Left renal pelvis (tissue), 4 donors: ENCODE results near the gene DCTN5. TPM values are rescaled to one million over a fixed set of nuclear protein-coding genes. Genes with fewer than 3 reads are reported as not detected.
"Not testable (repeated sequence)": the region's sequence is repeated elsewhere in the genome, so short reads cannot be mapped to it uniquely, and the experiment has no call there.

Experiments used
- DNase-seq, 4 donors: peaks; one replicate each; pipeline ENCODE4 v3.0.0-alpha.2; 2013; ENCODE audit warnings: low read depth in 4 of 4, low spot score in 3 of 4
- polyA plus RNA-seq, 4 donors: library from polyadenylated mRNA; unstranded; fragments of 120-200 nt; gene quantifications; one replicate each; pipeline ENCODE4 v1.2.1, GENCODE V29; 2013; ENCODE audit not compliant: insufficient read length in 4 of 4

Gene DCTN5
- polyA plus RNA-seq: 10 to 100 TPM; 48.9 to 74.1 (median 70.6) TPM

DNA sequence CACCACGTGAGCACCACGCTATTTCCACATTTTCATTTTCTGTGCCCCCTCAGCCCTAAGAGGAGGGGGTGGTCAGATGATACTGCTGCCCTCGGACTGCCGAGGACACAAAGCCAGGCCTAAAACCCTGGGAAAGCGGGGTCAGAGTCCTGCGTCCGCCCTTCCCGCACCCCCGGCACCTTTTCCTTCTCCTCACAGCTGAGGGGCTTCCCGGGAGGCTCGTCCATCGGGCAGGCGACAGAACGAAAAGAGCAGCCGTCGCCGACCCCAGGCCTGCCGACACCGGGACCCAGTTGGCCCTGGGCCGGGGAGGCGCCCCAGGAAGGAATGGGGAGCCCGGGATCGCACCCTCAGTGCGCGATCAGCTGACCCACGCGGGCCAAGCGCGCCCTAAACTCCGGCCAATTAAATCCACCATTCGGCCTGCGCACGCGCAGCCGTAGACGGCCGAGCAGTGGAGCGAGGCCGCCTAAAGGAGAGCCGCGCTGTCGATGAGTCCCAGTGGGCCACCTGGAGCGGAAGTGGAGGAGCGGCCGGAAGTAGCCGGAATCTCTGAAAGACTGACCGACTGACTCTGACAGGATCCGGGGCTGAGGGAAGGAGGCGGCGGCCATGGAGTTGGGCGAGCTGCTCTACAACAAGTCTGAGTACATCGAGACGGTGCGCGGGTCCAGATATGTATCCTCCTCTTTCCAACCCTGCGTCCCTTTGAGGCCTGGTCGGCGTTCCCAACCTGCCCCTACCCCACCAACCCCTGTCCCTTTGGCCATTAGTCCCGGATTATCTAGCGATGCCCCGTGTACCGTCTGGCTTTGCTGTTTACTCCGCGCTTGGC lies at the start of gene DCTN5, which contains the start of gene PALB2:
DCTN5 (plus strand) TSS at position 536 of the 835 bp plus-strand sequence; CDS start at position 613, 77 bp downstream.
PALB2 (minus strand) TSS at position 380 of the 835 bp plus-strand sequence; CDS start at position 227, 153 bp downstream.
- DNase-seq: peak; percentile 76 to 87 (median 80)

DNA sequence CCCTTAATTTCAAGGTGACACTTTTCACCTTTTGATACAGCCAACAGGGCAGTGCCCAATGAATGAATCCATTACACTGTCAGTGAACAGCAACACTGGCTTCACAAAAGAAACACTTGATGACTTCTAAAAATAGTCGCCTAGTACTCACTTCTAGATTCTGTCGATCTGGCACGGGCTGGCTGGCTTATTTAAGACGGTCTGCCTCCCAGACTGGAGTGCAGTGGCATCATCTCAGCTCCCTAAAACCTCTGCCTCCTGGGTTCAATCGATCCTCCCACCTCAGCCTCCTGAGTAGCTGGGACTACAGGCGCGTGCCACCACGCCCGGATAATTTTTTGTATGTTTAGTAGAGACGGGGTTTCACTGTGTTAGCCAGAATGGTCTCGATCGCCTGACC lies 47.1 kb upstream of the DCTN5 start:
- no peak for DNase-seq

DNA sequence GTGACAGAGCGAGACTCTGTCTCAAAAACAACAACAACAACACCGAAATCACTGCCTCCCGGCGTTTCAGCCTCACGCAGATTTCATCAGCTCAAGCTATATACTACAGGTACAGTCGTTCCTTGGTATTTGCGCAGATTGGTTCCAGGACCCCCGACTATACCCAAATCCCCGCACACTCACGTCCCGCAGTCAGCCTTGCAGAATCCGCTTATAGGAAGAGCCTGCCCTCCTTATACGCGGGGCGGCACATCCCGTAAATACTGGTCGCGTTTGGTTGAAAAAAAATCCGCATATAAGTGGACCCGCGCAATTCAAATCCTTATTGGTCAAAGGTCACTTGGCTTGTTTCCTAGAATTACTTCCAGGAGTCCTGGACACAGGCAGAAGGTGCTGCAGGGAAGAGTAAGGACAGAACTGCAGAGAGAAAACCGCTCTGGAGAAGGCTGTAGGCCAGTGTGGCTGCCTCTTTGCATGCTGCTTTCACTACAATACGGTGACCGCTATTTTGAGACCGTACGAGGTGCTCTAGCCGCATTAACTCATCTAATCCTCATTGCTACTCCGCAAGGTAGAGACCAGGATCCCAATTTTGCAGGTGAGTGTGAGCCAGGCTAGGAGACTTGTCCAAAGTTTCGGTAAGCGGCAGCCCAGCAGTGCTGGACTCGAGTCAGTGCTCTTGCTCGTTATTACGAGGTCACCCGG lies 45.9 kb upstream of the DCTN5 start:
- DNase-seq: no peak

DNA sequence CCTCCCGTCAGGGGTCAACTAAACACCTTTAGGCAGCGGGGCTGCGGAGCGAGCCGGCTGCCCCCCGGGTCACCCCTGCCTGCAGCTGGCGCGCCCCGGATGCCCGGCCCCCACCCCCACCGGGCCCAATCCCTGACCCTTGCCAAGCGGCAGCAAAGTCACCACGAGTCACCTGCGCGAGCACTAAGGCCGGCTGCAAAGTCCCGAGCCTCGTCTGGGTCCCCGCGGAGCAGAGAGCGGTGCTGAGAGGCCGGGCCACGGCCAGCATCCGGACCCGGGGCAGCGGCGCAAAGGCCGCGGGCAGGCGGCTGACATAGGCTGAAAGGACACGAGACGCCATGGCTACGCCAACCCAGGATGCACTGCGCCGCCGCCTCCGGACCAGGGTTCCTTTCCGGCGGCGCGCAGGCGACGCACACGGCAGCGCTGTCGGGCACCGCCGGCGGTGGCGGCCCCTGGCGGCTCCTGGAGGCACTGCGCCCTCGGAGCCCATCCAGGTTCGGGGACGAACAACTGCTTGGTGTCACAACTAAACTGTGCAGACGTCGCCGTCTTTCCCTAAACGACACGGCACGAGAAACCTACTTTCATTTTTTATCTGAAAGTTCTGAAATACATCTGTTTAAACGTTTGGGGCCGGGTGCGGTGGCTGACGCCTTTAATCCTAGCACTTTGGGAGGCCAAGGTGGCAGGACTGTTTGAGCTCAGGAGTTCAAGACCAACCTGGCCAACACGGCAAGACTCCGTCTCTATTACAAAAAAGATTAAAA lies 45.1 kb upstream of the DCTN5 start, which contains the start of gene NDUFAB1:
NDUFAB1 (minus strand) TSS at position 366 of the 770 bp plus-strand sequence; CDS start at position 340, 26 bp downstream.
- peak; percentile 65 to 79 (median 72) for DNase-seq

DNA sequence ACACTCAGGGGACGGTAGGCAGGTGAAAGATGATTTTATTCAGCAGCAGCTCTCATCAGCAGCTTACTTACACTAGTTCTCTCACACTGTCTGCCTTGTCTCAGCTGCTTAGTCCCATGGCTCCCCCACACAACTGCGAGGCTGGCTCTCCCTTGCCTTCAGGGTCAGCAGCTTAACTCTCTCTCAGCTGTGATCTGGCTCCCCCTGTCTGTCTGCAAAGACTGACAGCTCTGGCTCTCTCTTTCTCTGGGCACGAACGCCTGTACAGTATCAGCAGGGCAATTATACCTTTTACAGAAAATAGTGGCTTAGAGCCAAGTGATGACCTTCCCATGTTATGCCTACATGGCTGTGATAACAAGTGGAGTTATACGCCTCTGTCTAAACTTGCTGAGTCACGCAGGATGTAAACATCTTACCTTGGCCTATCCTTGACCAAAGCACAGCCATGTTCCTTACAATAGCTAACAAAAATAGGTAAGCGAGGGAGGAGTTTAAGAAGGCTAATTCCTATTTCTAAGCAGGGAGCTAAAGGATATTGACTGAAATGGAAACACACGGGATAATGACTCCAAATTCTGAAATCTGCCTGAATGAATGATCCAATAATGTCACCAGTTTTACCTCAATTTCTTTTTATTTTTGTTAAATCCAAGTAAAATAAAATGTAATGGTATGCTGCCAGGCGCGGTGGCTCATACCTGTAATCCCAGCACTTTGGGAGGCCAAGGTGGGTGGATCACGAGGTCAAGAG lies 44.1 kb upstream of the DCTN5 start:
- no peak for DNase-seq

DNA sequence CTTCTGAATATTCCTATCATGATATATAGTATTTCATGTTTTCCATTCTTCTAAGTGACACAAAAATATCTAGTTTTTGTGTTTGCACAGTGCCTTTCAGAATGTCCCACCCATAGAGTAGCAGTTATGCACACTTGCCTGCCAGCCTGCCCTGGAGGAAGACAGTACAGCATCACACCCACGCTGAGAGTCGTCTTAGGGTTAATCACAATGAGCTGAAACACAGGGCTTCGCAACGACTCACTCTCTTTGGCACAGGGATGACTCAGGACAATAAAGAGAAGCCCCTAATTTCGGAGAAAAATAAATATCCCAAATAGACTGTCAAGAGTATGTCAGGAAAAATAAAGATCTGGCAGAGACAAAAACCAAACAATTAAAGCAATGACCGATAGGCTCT lies 33.5 kb upstream of the DCTN5 start:
- DNase-seq: no peak

DNA sequence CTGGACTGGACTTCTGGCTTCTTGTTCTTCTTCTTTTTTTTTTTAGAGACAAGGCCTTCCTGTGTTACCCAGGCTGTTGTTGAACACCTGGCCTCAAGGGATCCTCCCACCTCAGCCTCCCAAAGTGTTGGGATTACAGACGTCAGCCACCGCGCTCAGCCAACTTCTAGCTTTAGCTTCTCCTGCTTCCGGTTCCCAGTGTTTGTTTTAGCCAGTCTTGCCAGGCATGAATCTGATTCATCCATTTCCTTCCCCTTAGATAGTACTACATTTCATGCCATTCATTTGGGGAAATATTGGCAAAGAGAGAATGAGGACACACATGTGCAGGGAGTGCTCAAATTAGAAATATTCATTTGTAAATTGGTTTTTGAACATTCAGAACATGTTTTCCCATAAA lies 33.1 kb upstream of the DCTN5 start:
- DNase-seq: no peak

DNA sequence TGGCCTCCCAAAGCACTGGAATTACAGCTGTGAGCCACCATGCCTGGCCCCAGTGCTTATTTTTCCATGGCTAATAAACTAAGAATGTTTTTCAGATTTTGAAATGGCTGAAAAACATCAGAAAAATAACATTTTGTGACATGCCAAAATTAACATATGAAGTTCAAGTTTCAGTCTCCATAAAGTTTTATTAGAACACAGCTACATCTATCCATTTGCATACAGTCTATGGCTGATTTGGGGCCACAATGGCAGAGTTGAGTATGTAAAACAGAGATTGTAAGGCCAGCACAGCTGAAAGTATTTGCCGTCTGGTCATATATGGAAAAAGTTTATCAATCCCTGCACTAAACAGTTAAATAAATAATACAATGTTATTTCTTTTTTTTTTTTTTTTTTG lies 31.3 kb upstream of the DCTN5 start:
- no peak for DNase-seq

DNA sequence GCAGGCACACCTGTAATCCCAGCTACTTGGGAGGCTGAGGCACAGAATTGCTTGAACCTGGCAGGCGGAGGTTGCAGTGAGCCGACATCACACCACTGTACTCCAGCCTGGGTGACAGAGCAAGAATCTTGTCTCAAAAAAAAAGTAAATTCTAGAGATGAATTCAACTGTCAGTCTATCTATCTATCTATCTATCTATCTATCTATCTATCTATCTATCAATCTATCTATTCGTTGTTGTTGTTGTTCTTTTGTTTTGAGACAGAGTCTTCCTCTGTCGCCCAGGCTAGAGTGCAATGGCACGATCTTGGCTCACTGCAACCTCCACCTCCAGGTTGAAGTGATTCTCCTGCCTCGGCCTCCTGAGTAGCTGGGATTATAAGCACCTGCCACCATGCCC lies 30.4 kb upstream of the DCTN5 start:
- not testable (repeated sequence) for DNase-seq

DNA sequence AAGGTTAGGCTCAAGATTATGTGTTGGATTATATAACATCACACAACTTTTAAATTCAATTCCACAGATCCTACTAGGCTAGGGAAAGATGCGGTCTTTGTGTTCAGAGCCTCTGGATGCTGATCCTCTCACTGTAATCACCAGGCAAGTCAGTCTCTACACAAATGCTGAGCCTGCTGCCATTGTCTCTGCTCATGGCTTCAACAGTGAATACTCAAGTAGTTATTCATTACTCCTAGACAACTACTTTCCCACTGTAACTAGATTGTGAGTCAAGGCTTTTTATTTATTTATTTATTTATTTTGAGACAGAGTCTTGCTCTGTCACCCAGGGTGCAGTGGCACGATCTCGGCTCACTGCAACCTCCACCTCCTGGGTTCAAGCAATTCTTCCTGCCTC lies 29.3 kb upstream of the DCTN5 start:
- DNase-seq: no peak

DNA sequence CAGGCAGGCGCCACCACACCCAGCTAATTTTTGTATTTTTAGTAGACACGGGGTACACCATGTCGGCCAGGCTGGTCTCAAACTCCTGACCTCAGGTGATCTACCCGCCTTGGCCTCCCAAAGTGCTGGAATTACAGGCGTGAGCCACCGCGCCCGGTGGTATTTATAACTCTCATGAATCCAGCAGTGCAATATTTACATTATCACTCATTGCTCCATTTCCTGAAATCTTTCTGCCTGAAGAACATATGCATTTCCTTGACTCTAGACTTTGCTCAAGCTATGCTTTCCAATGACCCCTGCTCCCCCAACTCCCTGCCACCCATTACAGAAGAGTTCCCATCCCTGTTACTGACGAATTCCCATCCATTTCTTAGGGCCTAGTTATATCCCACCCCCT lies 25.5 kb upstream of the DCTN5 start:
- DNase-seq: no peak

DNA sequence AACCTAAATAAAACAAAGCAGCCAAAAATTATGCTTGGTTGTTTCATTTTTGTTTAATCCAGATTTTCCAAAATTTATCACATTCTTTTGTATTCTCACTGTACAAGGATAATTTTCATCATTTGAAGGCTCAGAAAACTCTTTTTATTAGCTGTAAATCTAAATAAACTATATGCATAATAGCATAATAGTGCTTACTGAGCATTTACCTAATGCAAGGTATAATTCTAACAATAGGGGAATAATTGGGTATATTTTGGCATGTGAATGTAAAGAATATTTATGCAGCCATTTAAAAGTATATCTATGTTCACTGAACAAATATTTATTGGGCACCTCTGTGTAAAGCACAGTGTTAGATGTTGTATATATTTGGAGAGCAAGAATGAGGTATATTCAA lies 17.2 kb upstream of the DCTN5 start:
- no peak for DNase-seq

DNA sequence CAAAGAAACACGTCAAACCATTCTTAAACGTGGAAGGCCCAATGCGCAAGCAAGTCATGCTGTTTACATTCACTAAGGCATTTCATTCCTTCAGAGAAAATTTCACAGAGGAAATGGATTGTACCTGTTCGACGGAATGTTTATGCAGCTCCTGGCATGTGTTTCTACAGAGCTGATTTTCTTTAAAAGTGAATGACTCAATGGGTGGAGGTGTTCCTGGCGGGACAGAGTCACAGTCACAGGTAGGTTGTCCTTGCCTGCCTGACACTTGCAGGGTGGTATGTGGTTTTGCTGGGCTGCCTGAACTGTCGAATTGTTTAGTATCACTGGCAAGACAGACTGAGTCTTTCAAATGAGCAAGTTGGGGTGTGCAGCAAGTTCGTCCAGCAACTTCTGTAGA lies 11.8 kb upstream of the DCTN5 start:
- DNase-seq: no peak

DNA sequence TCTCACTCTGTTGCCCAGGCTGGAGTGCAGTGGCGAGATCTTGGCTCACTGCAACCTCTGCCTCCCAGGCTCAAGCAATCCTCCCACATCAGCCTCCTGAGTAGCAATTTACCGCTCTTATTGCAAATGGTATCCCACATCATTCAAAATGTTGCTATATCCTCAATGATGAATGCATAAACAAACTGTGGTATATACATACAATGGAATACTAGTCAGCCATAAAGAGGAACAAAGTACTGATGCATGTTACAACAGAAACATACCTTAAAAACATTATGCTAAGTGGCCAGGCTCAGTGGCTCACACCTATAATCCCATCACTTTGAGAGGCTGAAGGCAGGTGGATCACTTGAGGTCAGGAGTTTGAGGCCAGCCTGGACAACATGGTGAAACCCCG lies 9.4 kb upstream of the DCTN5 start:
- DNase-seq: not testable (repeated sequence)

DNA sequence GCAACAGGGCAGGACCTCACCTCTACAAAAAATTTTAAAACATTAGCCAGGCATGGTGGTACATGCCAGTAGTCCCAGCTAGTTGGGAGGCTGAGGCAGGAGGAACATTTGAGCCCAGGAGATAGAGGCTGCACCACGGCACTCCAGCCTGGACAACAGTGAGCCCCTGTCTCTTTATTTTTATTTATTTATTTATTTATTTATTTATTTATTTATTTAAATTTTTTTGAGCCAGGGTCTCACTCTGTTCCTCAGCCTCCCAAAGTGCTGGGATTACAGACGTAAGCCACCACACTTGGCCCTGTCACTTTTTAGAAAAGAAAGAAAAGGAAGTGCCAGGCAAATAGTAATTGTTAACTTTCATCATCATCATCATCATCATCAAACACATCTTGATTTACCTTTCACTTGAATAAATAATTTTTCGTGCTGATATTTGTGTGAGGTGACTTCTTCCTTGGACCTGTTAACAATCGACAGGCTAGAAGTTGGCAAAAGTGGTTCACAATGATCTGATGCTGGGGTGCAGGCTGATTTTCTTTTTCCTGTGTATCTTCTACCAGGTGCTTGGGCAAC lies 6.7 kb upstream of the DCTN5 start:
- no peak for DNase-seq

DNA sequence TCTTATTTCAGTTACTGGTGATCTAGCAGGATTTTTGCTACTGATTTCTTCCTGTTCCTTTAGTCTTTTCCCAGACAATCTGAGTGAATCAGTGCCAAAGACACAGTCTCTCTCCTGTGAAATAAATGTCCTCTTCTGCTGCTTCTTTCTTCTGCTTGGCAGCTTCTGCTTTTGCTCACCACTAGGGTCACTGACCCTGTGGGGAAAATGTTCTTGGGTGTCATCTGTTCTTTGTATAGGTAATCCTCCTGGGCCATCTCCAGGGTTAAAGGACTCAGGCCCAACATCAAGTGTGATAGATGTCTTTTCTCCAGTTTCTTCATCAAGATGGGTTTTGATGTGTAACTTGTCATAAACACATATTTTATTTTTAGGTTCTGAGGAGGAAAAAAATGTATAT lies 5.3 kb upstream of the DCTN5 start:
- no peak for DNase-seq

DNA sequence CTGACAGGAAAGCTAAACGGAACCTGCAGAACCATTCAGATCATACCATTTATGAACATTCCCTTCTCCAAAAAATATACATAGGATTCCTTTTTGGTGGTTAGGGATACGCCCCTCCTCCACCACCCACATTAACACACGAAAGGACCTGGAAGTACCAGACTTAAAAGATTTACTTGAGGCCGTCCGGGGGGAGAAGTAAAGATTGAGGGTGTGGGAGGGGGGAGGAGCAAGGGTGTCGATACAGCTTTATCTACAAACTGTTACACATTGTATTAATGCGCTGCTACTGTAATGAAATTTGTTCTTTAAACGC lies 693 bp upstream of the DCTN5 start:
- DNase-seq: no peak

DNA sequence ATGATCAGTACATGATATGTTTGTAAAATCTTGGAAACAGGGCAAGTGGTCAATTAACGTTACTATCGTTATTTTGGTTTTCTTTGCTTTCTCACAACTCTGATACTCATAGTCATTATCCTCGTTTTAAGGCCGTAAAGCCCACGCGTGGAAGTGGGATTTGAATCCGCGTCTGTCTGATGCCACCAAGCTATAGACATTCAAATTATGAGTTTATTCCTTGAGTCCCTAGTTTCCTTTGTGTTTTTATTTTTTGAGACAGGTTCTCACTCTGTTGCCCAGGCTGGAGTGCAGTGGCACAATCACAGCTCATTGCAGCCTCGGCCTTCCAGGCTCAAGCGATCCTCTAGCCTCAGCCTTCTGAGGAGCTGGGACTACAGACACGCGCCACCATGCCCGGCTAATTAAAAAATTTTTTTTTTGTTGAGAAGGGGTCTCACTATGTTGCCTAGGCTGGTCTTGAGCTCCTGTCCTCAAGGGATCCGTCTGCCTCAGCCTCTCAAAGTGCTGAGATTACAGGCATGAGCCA lies 1.0 kb downstream of the DCTN5 start:
- no peak for DNase-seq

DNA sequence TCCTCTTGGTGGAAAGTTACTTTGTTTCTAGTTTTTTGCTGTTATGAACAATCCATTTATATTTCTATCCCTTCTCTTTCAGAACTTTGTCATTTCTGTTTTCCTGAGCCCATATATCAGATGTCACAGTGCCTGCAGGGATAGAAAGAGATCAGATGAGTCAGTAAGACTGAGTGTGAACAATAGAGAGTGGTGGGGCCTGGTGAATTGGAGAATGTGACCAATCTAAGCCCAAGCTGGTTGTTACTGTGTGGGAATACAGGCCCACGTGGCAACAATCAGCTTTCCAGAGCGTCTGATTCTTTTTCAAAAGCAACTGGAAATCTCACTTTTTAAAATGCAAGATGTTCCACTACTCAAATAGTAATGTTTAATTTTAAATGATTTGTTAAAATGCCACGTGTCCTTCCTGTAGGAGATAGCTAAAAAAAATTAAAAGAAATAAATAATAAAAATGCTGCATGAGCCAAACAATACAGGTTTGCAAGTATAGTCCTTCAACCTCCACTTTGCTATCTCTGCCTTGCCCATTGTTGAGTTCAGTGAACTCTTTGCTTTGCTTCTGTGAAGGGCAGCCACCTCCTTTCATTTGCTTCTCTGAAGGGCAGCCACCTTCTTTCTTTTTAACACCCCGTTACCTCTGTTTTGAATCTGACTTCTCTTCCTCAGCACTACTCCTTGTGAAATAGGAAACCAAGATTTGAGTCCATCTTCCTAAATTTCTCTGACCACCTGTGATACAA lies 9.6 kb downstream of the DCTN5 start:
- no peak for DNase-seq
